Rectal smooth muscle tissue (tissue), 1 donor: ENCODE results near the gene BBS9.
"Not testable (repeated sequence)": the region's sequence is repeated elsewhere in the genome, so short reads cannot be mapped to it uniquely, and the experiment has no call there.

Experiments
- H3K27ac ChIP-seq: one replicate; pipeline ENCODE4 v1.7.0; 2013; ENCODE audit warnings: low read depth, low read length, inconsistent platforms
- H3K27me3 ChIP-seq: one replicate; pipeline ENCODE4 v1.7.0; 2013; ENCODE audit warnings: low read length; ENCODE audit not compliant: control insufficient read depth, insufficient read depth
- H3K36me3 ChIP-seq: one replicate; pipeline ENCODE4 v1.7.0; 2013; ENCODE audit warnings: low read length; ENCODE audit not compliant: control insufficient read depth, insufficient read depth
- H3K4me1 ChIP-seq: one replicate; pipeline ENCODE4 v1.7.0; 2013; ENCODE audit warnings: low read length; ENCODE audit not compliant: control insufficient read depth, insufficient read depth
- H3K4me3 ChIP-seq: one replicate; pipeline ENCODE4 v1.7.0; 2013; ENCODE audit warnings: low read length
- H3K9ac ChIP-seq: one replicate; pipeline ENCODE4 v1.7.0; 2013; ENCODE audit warnings: low read length

BBS9 gene

DNA sequence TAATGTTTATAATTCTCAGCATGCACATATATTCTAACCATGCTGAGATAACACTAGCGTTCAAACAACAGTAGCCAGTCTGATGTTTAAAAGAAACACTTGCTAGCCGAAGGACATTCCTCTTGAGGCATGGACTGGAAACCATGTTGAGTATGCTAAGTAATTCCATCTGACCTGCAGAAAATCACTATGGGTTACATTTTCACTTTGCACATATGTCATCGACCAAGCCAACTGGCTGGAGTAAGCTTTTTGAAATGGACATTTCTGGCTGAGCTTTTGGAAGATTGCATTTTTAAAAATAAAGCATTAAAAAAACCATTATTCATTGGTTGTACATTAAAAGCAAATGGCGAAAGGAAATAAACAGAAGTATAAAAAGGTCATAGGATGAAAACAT, 88.2 kb downstream of the BBS9 start:
- Histone ChIP-seq H3K4me1 (no peaks in the 10 kb centered on the region), H3K9ac (no peak overlapping the region), H3K27ac (no peak overlapping the region), H3K27me3 (no peaks in the 10 kb centered on the region), H3K4me3 (no peak overlapping the region), H3K36me3 (no peaks in the 10 kb centered on the region)

DNA sequence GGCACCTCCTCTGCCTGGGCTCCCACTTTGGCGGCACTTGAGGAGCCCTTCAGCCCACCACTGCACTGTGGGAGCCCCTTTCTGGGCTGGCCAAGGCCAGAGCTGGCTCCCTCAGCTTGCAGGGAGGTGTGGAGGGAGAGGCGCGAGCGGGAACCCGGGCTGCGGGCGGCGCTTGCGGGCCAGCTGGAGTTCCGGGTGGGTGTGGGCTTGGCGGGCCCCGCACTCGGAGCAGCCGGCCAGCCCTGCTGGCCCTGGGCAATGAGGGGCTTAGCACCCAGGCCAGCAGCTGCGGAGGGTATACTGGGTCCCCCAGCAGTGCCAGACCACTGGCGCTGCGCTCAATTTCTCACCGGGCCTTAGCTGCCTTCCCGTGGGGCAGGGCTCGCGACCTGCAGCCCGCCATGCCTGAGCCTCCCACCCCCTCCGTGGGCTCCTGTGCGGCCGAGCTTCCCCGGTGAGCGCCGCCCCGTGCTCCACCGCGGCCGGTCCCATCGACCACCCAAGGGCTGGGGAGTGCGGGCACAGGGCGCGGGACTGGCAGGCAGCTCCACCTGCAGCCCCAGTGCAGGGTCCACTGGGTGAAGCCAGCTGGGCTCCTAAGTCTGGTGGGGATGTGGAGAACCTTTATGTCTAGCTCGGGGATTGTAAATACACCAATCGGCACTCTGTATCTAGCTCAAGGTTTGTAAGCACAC, 89.6 kb downstream of the BBS9 start:
- not testable (repeated sequence) for H3K27ac ChIP-seq, H3K36me3 ChIP-seq, H3K27me3 ChIP-seq, H3K4me1 ChIP-seq, H3K9ac ChIP-seq, H3K4me3 ChIP-seq

GRCh38 chr7:33220231-33220630, 90.9 kb downstream of the BBS9 start:
- no peaks in the 10 kb centered on the region for H3K27me3 ChIP-seq
- H3K4me1 ChIP-seq: no peaks in the 10 kb centered on the region
- no peak overlapping the region for H3K4me3 ChIP-seq
- H3K36me3 ChIP-seq: no peaks in the 10 kb centered on the region
- no peak overlapping the region for H3K27ac ChIP-seq
- no peak overlapping the region for H3K9ac ChIP-seq

GRCh38 chr7:33221390-33221789, 92.0 kb downstream of the BBS9 start:
- Histone ChIP-seq H3K9ac (no peak overlapping the region), H3K27ac (no peak overlapping the region), H3K4me3 (no peak overlapping the region), H3K4me1 (no peaks in the 10 kb centered on the region), H3K27me3 (no peaks in the 10 kb centered on the region), H3K36me3 (no peaks in the 10 kb centered on the region)

- Histone ChIP-seq H3K36me3 (no peaks in the 10 kb centered on the region), H3K27ac (no peak overlapping the region), H3K27me3 (no peaks in the 10 kb centered on the region), H3K9ac (no peak overlapping the region), H3K4me1 (no peaks in the 10 kb centered on the region), H3K4me3 (no peak overlapping the region)
Observed at GRCh38 chr7:33232632-33233145, 103.3 kb downstream of the BBS9 start.

DNA sequence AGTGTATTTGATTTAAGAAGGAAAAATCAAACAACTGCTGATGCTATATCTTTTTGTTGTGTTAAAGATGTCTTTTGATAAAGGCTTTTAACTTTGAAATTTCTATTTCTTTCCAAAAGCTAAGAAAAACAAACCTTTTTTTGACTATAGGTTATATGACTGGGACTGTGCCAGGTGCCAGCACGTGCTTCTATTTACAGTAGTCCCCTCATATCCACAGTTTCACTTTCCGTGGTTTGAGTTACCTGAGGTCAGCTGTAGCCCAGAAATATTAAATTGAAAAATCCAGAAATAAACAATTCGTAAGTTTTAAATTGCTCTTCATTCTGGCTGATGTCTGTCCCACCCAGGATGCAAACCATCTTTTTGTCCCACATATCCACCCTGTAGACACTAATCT, 104.3 kb downstream of the BBS9 start:
- H3K27ac ChIP-seq: no peak overlapping the region
- H3K9ac ChIP-seq: no peak overlapping the region
- no peak overlapping the region for H3K4me3 ChIP-seq
- no peaks in the 10 kb centered on the region for H3K27me3 ChIP-seq
- H3K4me1 ChIP-seq: no peaks in the 10 kb centered on the region
- no peaks in the 10 kb centered on the region for H3K36me3 ChIP-seq

GRCh38 chr7:33237036-33237435, 107.7 kb downstream of the BBS9 start:
- H3K4me1 ChIP-seq: no peaks in the 10 kb centered on the region
- no peak overlapping the region for H3K27ac ChIP-seq

DNA sequence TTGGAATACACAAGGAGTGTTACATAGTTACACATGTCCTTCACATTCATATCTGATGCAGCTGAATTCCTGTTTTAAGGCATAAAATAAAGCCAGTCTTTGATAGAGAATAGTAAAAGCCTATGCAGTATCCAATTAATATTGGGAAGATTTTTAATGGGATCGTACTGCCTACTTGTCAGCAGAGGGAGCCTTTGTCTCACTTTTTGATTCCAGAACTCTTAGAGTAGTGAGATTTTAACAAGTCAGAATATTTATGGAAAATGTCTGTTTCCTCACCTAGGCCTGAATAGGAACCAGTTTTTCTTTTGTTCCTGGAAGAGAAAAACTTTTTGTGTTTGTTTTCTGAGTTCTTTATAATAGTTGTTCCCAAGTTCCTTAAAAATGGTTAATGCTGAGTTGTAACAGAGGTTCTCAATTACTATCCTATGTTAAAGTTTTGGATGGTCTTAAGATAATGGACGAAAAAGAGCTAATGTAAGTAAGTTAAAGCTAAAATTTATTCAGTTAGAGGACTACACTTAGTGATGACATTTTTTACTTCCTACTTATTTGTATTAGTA, 114.0 kb downstream of the BBS9 start:
- H3K4me1 ChIP-seq: no peaks in the 10 kb centered on the region
- no peaks in the 10 kb centered on the region for H3K36me3 ChIP-seq
- H3K4me3 ChIP-seq: no peak overlapping the region
- H3K9ac ChIP-seq: no peak overlapping the region
- H3K27ac ChIP-seq: no peak overlapping the region
- H3K27me3 ChIP-seq: no peaks in the 10 kb centered on the region

More at GRCh38 chr7:33237036-33237435, 107.7 kb downstream of the BBS9 start:
- H3K4me3 ChIP-seq: no peak overlapping the region
- no peaks in the 10 kb centered on the region for H3K36me3 ChIP-seq
- H3K9ac ChIP-seq: no peak overlapping the region
- H3K27me3 ChIP-seq: no peaks in the 10 kb centered on the region

DNA sequence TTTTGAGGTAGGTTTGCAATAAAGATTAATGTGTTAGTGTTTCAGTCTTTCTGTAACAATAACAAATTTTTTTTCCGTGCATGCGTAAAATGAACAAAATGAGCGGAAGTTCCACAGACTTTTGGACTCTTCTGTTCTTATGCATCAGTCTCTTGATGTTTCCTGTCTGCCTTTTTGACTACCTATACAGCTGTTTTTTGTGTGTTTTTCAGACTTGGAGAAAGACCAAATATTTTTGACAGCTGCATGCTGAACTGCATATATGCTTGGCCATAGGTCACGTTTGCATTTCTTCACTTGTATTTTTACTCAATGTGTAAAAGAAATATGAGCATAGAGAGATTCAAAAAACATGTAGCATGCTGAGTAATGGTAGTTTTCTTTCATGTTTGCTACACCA, 119.3 kb downstream of the BBS9 start:
- H3K9ac ChIP-seq: no peak overlapping the region
- no peaks in the 10 kb centered on the region for H3K27me3 ChIP-seq
- H3K4me1 ChIP-seq: no peaks in the 10 kb centered on the region
- no peaks in the 10 kb centered on the region for H3K36me3 ChIP-seq
- H3K27ac ChIP-seq: no peak overlapping the region
- H3K4me3 ChIP-seq: no peak overlapping the region

DNA sequence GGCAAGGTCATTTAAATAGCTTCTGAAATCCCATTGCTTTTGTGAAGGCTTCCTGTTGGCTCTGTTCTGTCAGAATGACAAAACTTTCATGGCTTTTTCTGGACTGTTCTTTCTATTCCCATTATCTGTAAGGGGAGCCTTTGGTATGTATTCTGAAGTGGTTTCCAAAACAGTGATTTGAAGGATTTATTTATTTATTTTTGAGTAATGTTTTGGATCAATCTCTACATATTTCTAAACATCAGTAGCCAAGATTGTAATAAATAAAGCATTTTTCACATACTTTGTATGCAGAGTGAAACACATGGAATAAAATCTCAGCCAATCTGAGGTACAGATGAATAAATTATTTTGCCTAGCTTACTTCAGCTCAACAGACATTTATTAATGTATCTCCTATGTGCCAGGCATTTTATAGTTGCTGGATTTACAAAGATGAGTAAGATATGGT, 121.1 kb downstream of the BBS9 start:
- H3K27ac ChIP-seq: no peak overlapping the region
- H3K27me3 ChIP-seq: no peaks in the 10 kb centered on the region
- no peak overlapping the region for H3K4me3 ChIP-seq
- no peak overlapping the region for H3K9ac ChIP-seq
- H3K36me3 ChIP-seq: no peaks in the 10 kb centered on the region
- no peaks in the 10 kb centered on the region for H3K4me1 ChIP-seq

DNA sequence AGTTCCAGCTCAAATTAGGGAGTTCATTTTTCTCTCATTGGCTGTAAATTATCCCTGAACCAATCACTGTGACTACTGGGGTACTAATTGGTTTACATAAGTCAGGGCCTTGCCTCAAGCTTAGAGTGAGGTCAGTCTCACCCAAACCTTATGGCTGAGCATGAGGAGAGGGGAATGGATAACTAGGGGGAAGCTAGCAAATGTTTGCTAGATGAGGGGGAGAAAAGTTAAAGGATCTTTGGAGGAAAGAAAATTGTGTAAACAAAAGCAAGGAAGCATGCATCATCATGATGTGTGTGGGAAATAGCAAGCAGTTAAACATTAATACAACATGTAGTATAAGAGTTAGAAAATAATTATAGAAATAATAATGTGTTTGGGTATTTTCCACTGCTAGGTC, 121.9 kb downstream of the BBS9 start:
- Histone ChIP-seq H3K4me1 (no peaks in the 10 kb centered on the region), H3K4me3 (no peak overlapping the region), H3K9ac (no peak overlapping the region), H3K27ac (no peak overlapping the region), H3K27me3 (no peaks in the 10 kb centered on the region), H3K36me3 (no peaks in the 10 kb centered on the region)

GRCh38 chr7:33258491-33258951, 129.2 kb downstream of the BBS9 start:
- H3K27ac ChIP-seq: no peak overlapping the region
- no peak overlapping the region for H3K9ac ChIP-seq

GRCh38 chr7:33261585-33261984, 132.2 kb downstream of the BBS9 start:
- H3K9ac ChIP-seq: no peak overlapping the region
- no peak overlapping the region for H3K4me3 ChIP-seq
- H3K36me3 ChIP-seq: no peaks in the 10 kb centered on the region
- H3K27ac ChIP-seq: no peak overlapping the region
- no peaks in the 10 kb centered on the region for H3K27me3 ChIP-seq
- peaks cover 2% of the 10 kb centered on the region for H3K4me1 ChIP-seq

More at GRCh38 chr7:33258491-33258951, 129.2 kb downstream of the BBS9 start:
- no peaks in the 10 kb centered on the region for H3K27me3 ChIP-seq
- H3K4me3 ChIP-seq: no peak overlapping the region
- no peaks in the 10 kb centered on the region for H3K36me3 ChIP-seq
- peaks cover 2% of the 10 kb centered on the region for H3K4me1 ChIP-seq
